Activated CD4-positive, alpha-beta memory T cell treated with anti-CD3 and anti-CD28 coated beads for 36 hours (primary cell): Measurements from ENCODE around the gene ASPRV1. TPM values are rescaled to one million over a fixed set of nuclear protein-coding genes. Genes with fewer than 3 reads are reported as not detected.
"Not testable (repeated sequence)": the region's sequence is repeated elsewhere in the genome, so short reads cannot be mapped to it uniquely, and the experiment has no call there.

Source experiments
- CTCF ChIA-PET: fragments of 350-600 bp; sonication (Branson Sonifier 250); formaldehyde crosslinking; loops from one replicate; lab custom pipeline; 2021; ENCODE audit warnings: antibody characterized with exemption, inconsistent platforms; lab: Charles Lee
- POLR2A ChIA-PET: fragments of 350-600 bp; sonication (Branson Sonifier 250); formaldehyde crosslinking; loops from one replicate; lab custom pipeline; 2021; ENCODE audit warnings: antibody characterized with exemption; lab: Charles Lee
- DNase-seq: peaks from one replicate; pipeline ENCODE4 v3.0.0-alpha.2; 2020
- H3K27ac Mint-ChIP-seq: one replicate; pipeline ENCODE4 v1.8.0; 2021; ENCODE audit warnings: mixed read lengths
- H3K27me3 Mint-ChIP-seq: one replicate; pipeline ENCODE4 v1.8.0; 2021; ENCODE audit warnings: mixed read lengths
- H3K36me3 Mint-ChIP-seq: one replicate; pipeline ENCODE4 v1.8.0; 2021; ENCODE audit warnings: mixed read lengths
- H3K4me1 Mint-ChIP-seq: one replicate; pipeline ENCODE4 v1.8.0; 2021; ENCODE audit warnings: low read depth, mixed read lengths
- H3K4me3 Mint-ChIP-seq: one replicate; pipeline ENCODE4 v1.8.0; 2021; ENCODE audit warnings: mild to moderate bottlenecking, mixed read lengths
- H3K9me3 Mint-ChIP-seq: one replicate; pipeline ENCODE4 v1.8.0; 2021; ENCODE audit warnings: mixed read lengths
- intact Hi-C: fragments of 100-400 bp; cut with micrococcal nuclease; formaldehyde crosslinking; loops from one replicate; pipeline ENCODE4 v1.15.1; 2023
- total RNA-seq, 2 experiments: library from RNA; stranded (reverse); gene quantifications; one replicate each; pipeline ENCODE4 v1.2.3, GENCODE V29; 2021

The ASPRV1 gene
- total RNA-seq = under 1 TPM; 0.63 to 0.71 TPM

DNA sequence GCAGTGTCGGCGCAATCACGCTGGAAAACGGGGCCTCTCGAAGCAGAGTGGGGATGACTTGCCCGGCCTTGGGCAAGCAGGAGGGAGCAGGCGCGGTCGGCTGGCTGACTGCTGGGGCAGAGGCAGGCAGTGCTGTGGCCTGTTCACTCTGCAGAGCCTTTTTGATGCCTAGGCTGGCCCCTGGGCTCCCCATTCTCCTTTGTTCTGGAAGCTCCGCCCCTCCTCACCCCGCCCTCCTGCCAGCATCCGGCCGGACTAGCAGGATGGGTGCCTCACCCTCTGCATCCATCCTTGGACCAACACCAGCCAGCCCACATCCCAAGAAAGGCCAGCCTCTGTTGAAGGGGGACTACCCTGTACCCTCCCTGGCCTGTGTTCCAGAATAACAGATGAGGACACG, at the start of gene ASPRV1:
ASPRV1 (minus strand) TSS at position 136 of the 400 bp plus-strand sequence. CDS start 195 bp downstream, outside the sequence.
- Mint-ChIP-seq H3K4me3 (no peak within 1 kb of the TSS), H3K4me1 (peaks cover 6% of the 10 kb centered on the region), H3K27ac (no peak within 1 kb of the TSS), H3K27me3 (peaks cover 2% of the 10 kb centered on the region), H3K9me3 (no peaks in the 10 kb centered on the region), H3K36me3 (no peaks in the 10 kb centered on the region)
- ChIA-PET POLR2A (no interaction called here), CTCF (no interaction called here)
- intact Hi-C loops = no loop called here
- DNase-seq = no peak

DNA sequence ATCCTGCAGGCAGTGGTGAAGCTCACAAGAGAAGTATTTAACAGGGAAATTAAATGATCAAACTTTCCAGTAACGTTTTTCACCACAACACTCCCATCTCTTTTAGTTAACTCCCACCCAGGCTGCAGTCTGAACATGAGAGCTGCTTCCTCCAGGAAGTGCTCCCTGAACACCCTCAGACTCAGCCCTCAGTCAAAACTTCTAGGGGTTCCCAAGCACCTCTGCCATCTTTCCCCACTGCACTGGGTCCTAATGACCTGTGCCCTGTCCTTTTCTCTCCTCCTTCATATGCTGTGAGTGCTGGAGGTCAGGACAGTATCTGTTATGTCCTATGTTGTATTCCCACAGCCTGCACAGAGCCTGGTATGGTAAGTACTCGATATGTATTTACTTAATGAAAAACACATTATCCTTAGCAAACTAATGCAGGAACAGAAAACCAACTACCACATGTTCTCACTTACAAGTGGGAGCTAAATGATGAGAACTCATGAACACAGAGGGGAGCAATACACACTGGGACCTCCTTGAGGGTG, 49.2 kb upstream of the ASPRV1 start:
- Mint-ChIP-seq H3K27ac (no peak overlapping the region), H3K36me3 (peaks cover 12% of the 10 kb centered on the region), H3K9me3 (no peaks in the 10 kb centered on the region), H3K4me1 (peaks cover 11% of the 10 kb centered on the region), H3K27me3 (no peaks in the 10 kb centered on the region), H3K4me3 (no peak overlapping the region)
- ChIA-PET CTCF (no interaction called here), POLR2A (no interaction called here)
- DNase-seq = no peak
- intact Hi-C loops = no loop called here

DNA sequence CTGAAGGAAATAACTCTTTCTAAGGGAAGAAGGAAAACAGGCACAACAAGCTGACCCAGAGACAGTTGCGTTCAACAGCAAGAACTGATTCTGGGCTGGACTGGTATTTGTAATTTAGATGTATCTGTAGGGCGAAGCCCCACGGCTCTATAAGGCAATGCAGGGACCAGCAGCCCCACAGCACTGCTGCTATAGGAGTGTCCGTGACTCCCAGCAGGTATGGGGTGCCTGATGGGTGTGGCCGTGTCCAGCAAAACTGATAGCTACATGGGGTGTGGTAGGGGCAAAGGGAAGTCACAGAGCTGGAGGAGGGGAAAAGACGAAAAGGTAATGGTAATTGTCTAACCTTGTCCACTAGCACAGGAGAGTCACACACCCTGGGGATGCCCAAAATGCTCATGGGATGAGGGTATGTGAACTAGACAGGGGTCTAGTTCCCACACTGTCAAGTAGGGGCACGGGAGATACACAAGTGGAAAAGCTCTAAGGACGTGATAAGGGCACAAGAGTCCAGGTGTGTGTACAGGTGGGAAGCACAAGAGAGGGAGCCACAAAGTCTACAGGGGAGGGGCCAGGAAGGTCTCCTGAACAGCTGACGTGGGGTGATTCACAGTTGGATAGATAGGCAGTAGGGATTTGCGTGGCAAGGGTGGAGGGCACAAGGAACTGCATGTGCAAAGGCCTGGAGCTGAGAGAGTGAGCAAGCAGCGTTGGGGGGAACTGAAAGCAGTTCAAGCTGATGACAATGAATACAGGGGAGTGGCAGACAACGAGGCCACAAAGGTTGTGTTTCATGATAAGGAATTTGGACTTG, 48.5 kb upstream of the ASPRV1 start:
- Mint-ChIP-seq H3K27ac (peak overlapping the region; percentile 11), H3K9me3 (no peaks in the 10 kb centered on the region), H3K4me1 (peaks cover 6% of the 10 kb centered on the region), H3K36me3 (peaks cover 7% of the 10 kb centered on the region), H3K27me3 (no peaks in the 10 kb centered on the region), H3K4me3 (no peak overlapping the region)
- DNase-seq = no peak
- intact Hi-C loops = no loop called here
- ChIA-PET CTCF (no interaction called here), POLR2A (interaction anchor here (0.6 kb wide), 1 partner anchor 11 kb away, joined by 3 read pairs; no protein-coding TSS in a partner anchor)

DNA sequence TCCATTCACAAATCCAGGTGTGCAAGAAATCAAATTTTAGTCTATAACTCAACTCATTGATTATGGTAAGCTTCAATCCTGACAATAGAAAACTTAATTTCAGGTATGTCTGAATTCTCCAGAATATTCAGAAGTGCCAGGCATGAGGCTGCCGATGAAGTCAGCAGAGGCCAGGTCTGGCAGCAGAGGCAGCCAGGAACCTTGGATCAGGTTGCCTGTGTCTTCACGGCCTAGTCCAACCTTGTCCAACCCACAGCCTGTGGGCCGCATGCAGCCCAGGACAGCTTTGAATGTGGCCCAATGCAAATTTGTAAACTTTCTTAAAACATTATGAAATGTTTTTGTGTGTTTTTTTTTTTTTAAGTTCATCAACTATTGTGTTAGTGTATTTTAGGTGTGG, 46.9 kb upstream of the ASPRV1 start:
- H3K4me1 Mint-ChIP-seq = peaks cover 4% of the 10 kb centered on the region

DNA sequence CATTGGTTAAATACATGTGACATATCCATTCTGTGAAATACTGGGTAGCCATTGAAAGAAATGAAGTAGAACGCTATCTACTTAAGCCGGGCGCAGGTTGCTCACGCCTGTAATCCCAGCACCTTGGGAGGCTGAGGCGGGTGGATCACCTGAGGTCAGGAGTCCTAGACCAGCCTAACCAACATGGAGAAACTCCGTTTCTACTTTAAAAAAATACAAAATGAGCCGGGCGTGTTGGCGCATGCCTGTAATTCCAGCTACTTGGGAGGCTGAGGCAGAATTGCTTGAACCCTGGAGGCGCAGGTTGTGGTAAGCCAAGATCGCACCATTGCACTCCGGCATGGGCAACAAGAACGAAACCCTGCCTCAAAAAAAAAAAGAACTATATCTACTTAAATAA, 45.7 kb upstream of the ASPRV1 start:
- DNase-seq = no peak
- POLR2A ChIA-PET = no interaction called here
- H3K27ac Mint-ChIP-seq = no peak overlapping the region
- H3K4me1 Mint-ChIP-seq = peaks cover 6% of the 10 kb centered on the region
- H3K9me3 Mint-ChIP-seq = no peaks in the 10 kb centered on the region
- no peaks in the 10 kb centered on the region for H3K36me3 Mint-ChIP-seq
- intact Hi-C loops = no loop called here
- no peaks in the 10 kb centered on the region for H3K27me3 Mint-ChIP-seq
- no peak overlapping the region for H3K4me3 Mint-ChIP-seq
- CTCF ChIA-PET = interaction anchor here (1.7 kb wide), 1 partner anchor 64 kb away, joined by 3 read pairs; no protein-coding TSS in a partner anchor

More for the DNA sequence above, 46.9 kb upstream of the ASPRV1 start:
- no peak for DNase-seq
- H3K27me3 Mint-ChIP-seq = no peaks in the 10 kb centered on the region
- ChIA-PET POLR2A (no interaction called here), CTCF (no interaction called here)
- no peak overlapping the region for H3K27ac Mint-ChIP-seq
- H3K36me3 Mint-ChIP-seq = no peaks in the 10 kb centered on the region
- H3K4me3 Mint-ChIP-seq = no peak overlapping the region
- no peaks in the 10 kb centered on the region for H3K9me3 Mint-ChIP-seq
- intact Hi-C loops = no loop called here

DNA sequence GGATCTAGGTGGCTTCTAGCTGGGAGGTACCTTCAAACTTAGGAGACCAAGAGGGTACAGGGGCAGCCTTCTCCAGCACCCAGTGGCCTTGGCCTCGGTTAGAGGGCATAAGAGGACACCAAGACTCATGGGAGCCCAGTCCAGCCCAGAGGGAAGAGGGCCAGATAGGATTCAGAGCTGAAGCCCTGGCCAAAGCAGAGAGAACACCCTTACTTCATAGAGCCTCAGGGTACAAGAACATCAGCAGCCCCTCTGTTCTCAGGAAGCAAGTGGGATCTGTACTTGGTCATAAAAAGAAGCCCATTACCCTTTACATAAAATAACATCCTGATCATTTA, 45.0 kb upstream of the ASPRV1 start:
- H3K9me3 Mint-ChIP-seq = no peaks in the 10 kb centered on the region
- ChIA-PET CTCF (interaction anchor here (1.7 kb wide), 1 partner anchor 65 kb away, joined by 3 read pairs; no protein-coding TSS in a partner anchor), POLR2A (interaction anchor here (0.6 kb wide), 1 partner anchor 133 kb away, joined by 3 read pairs; no protein-coding TSS in a partner anchor)
- H3K4me1 Mint-ChIP-seq = peaks cover 8% of the 10 kb centered on the region
- H3K27me3 Mint-ChIP-seq = no peaks in the 10 kb centered on the region
- no peak overlapping the region for H3K27ac Mint-ChIP-seq
- H3K36me3 Mint-ChIP-seq = no peaks in the 10 kb centered on the region
- no peak overlapping the region for H3K4me3 Mint-ChIP-seq
- no peak for DNase-seq
- intact Hi-C loops = no loop called here

DNA sequence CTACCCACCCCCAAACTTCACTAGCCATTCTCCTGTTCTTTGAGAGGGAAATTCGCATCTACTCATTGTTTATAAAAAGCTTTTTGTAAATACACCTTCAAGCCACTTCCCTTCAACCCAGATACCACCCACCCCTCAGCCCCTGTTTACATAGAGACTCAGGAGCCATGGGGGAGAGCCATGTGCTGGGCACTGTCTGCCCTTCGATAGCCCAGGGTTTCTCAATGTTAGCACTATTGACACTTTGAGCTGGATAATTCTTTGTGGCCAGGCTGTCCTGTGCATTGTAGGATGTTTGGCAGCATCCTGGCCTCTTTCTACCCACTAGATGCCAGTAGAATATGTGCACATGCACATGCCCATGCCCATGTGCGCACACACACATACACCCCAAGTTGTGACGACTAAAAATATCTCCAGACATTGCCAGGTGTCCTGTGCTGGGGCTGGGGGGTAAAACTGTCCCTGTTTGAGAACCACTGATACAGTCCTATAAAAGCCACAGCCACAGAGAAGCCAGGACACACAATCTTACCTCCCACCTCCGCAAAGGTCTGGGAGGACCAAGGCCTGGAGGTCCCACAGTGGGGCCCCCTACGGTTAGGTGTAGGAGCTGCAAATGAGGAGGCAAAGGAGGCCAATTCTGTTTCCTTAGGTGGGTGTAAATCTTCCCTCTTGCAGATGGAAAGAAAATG, 44.5 kb upstream of the ASPRV1 start:
- Mint-ChIP-seq H3K9me3 (no peaks in the 10 kb centered on the region), H3K36me3 (no peaks in the 10 kb centered on the region), H3K4me1 (peaks cover 8% of the 10 kb centered on the region), H3K27ac (no peak overlapping the region), H3K27me3 (no peaks in the 10 kb centered on the region), H3K4me3 (no peak overlapping the region)
- POLR2A ChIA-PET = interaction anchor here (0.6 kb wide), 1 partner anchor 133 kb away, joined by 3 read pairs; no protein-coding TSS in a partner anchor
- CTCF ChIA-PET = interaction anchor here (0.8 to 1.7 kb wide), 2 partner anchors 65 to 292 kb away, joined by 3 to 4 read pairs; no protein-coding TSS in a partner anchor
- intact Hi-C loops = no loop called here
- no peak for DNase-seq

DNA sequence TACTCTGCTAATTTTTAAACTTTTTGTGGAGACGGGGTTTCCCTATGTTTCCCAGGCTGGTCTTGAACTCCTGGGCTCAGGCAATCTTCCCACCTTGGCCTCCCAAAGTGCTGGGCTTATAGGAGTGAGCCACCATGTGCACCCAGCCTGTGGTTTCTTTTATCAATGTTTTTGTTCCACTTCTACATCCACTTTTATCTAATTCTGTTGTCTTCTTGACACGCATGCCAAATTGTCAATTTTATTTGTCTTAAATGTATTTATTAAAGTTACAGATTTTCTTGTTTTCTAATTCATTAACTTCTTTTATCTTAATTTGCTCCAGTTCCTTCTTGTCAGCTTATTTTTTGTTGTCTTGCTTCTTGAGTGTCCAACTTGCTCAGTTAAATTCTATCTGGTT, 43.8 kb upstream of the ASPRV1 start:
- ChIA-PET CTCF (interaction anchor here (0.8 to 1.7 kb wide), 2 partner anchors 66 to 292 kb away, joined by 3 to 4 read pairs; no protein-coding TSS in a partner anchor), POLR2A (no interaction called here)
- Mint-ChIP-seq H3K4me1 (peaks cover 8% of the 10 kb centered on the region), H3K9me3 (no peaks in the 10 kb centered on the region), H3K27me3 (no peaks in the 10 kb centered on the region), H3K27ac (no peak overlapping the region), H3K36me3 (no peaks in the 10 kb centered on the region), H3K4me3 (no peak overlapping the region)
- no peak for DNase-seq
- intact Hi-C loops = no loop called here

DNA sequence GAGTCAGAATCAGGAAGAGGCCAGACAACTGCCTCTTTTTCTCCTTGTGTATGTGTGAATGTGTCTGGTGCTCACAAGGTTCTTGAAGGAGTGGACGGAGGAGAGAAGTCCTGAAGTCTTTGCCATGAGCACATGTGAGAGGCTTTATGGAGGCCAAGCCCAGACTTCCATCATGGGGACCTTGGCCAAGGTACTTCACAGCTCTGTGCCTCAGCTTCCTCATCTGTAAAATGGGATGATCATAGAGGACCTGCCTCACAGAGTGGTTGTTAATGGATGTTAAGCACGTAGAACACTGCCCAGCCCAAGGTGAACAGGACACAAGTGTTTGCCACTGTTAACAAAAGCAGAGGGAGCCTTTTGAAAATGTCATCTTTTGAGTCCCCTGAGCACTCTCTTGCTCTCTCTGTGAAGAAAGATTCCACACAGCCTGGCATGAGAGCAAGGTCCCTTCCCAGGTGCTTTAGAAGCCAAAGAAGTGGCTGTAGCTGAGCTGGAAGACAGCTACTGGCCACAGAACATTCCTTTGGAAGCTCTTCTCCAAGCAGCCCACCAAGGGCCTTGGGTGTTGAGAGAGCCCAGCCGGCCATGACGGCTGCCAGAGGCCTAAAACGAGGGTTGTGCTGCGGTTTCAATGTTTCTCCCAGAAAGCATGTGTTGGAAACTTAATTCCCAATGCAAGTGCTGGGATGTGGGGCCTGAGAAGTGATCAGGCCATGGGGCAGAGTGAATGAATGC, 41.8 kb upstream of the ASPRV1 start:
- Mint-ChIP-seq H3K27me3 (no peaks in the 10 kb centered on the region), H3K36me3 (no peaks in the 10 kb centered on the region), H3K4me1 (peaks cover 8% of the 10 kb centered on the region), H3K9me3 (no peaks in the 10 kb centered on the region), H3K4me3 (no peak overlapping the region), H3K27ac (no peak overlapping the region)
- DNase-seq = no peak
- ChIA-PET POLR2A (no interaction called here), CTCF (no interaction called here)
- intact Hi-C loops = no loop called here

DNA sequence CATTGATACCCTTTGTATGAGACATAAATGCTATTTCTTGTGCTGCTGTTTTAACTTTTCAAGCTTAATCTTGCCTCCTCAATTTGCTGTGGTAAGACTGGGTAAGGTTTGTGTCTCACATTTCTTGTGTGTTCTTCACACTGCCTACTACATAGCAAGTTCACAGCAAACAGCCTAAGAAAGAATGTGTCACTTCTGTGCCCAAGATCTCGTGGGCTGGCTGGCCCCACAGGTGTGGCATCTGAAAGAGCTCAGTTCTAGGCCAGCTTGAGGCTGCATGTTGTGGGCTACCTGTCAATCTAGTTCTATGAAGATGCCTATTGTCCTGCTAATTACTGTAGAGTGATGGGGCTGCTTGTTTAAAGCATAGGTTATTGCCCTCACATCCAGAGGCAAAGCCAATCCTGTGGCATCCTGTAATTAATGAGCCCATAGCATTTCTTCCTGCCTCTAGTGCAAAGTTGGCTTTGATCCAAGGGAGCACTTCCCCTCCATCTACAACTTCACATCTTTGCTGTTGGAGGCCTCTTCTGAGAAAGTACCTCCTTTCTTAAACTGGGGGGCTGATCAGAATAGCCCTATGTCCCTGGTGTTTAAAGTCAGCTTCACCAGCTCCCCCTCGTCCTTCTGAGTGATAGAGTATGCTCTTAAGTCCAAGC, 40.9 kb upstream of the ASPRV1 start:
- peak overlapping the region; percentile 9 for H3K27ac Mint-ChIP-seq
- POLR2A ChIA-PET = no interaction called here
- H3K4me3 Mint-ChIP-seq = no peak overlapping the region
- no peaks in the 10 kb centered on the region for H3K36me3 Mint-ChIP-seq
- peaks cover 14% of the 10 kb centered on the region for H3K4me1 Mint-ChIP-seq
- intact Hi-C loops = no loop called here
- H3K9me3 Mint-ChIP-seq = no peaks in the 10 kb centered on the region
- DNase-seq = no peak
- no peaks in the 10 kb centered on the region for H3K27me3 Mint-ChIP-seq
- CTCF ChIA-PET = no interaction called here

DNA sequence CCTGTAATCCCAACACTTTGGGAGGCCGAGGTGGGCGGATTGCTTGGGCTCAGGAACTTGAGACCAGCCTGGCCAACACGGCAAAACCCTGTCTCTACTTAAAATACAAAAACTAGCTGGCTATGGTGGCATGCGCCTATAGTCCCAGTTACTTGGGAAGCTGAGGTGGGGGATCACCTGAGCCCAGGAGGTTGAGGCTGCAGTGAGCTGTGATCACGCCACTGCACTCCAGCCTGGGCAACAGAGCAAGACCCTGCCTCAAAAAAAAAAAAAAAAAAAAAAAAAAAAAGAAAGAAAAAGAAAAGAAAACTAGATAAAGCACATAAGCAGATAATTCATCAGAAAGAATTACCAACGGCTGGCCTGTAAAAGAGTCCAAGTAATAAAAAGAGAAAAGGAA, 39.1 kb upstream of the ASPRV1 start:
- intact Hi-C loops, H3K4me3 Mint-ChIP-seq, POLR2A ChIA-PET, H3K27me3 Mint-ChIP-seq, H3K36me3 Mint-ChIP-seq, DNase-seq, H3K27ac Mint-ChIP-seq, H3K9me3 Mint-ChIP-seq, CTCF ChIA-PET: not testable (repeated sequence)
- peaks cover 17% of the 10 kb centered on the region for H3K4me1 Mint-ChIP-seq
